ENCODE data around the gene ARID4B. TPM values are rescaled to one million over a fixed set of nuclear protein-coding genes. Genes with fewer than 3 reads are reported as not detected.

The ARID4B gene
- total RNA-seq, 2 experiments from 2014 or later: 28.7 to 44.9 TPM

- Histone ChIP-seq H3K79me2 (ENCODE audit: insufficient read depth, low read depth, low read length) (no peaks in the 10 kb centered on the region), H3K4me2 (ENCODE audit: low read length) (no peak overlapping the region), H3K9me2 (ENCODE audit: insufficient read depth, low read length) (no peaks in the 10 kb centered on the region), H3K36me3 (ENCODE audit: insufficient read depth, low read length) (peaks cover 67% of the 10 kb centered on the region), H2AFZ (ENCODE audit: low read length) (no peak overlapping the region), H4K20me1 (ENCODE audit: insufficient read depth, low read length) (no peaks in the 10 kb centered on the region), H3K4me3 (ENCODE audit: low read depth, low read length, poor library complexity, severe bottlenecking) (no peak overlapping the region), H3K9me3 (ENCODE audit: low read length) (no peaks in the 10 kb centered on the region), H3K4me1 (ENCODE audit: insufficient read depth, low read length, poor library complexity, severe bottlenecking) (no peaks in the 10 kb centered on the region), H3K27ac (ENCODE audit: low read depth, low read length, poor library complexity, severe bottlenecking) (no peak overlapping the region)
- ChIA-PET POLR2A (interaction anchor here (0.7 to 1.0 kb wide), 6 partner anchors 9 to 1543 kb away, joined by 3 to 5 read pairs (median 3); no protein-coding TSS in a partner anchor), CTCF (ENCODE audit: unreplicated experiment) (no interaction called here)
- TF ChIP-seq CTCF (conservative IDR thresholded peaks at IDR 0.05; ENCODE audit: low read length): no peak
- TF ChIP-seq EZH2phosphoT487 (IDR thresholded peaks at IDR 0.05; ENCODE audit: borderline replicate concordance, low read depth, low read length): no peak
- no peak for DNase-seq (ENCODE audit: low spot score)
- BruUV-seq (replicated peaks): no TSS peak
- intact Hi-C loops (cut with micrococcal nuclease; ENCODE audit: unreplicated experiment): no loop called here
These were observed 101.0 kb downstream of the ARID4B start for GRCh38 chr1:235226933-235227332.

DNA sequence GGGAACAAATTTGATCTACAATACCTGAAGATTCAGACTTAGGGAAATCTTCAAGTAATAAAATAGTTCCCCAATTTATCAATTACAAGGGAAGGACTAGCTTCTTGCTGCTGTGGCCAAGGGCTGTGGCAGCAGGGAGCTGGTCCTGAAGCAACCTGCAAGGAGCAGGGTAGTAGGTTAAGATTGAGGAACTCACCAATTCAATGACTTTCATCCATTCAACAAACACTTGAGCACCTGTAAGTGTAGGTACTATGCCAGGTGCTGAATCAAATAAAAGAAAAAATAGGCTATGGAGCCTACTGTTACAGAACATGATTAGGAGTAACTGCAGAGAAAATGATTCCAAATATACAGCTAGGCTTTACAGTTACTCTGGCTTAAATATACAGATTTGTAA lies 102.7 kb downstream of the ARID4B start:
- POLR2A ChIA-PET: interaction anchor here (0.5 to 1.5 kb wide), 6 partner anchors 9 to 247 kb away, joined by 3 to 5 read pairs (median 3); no protein-coding TSS in a partner anchor
- no TSS peak for BruUV-seq (replicated peaks)
- no peak overlapping the region for H3K27ac ChIP-seq (ENCODE audit: low read depth, low read length, poor library complexity, severe bottlenecking)
- H3K36me3 ChIP-seq (ENCODE audit: insufficient read depth, low read length): peaks cover 76% of the 10 kb centered on the region
- no peaks in the 10 kb centered on the region for H3K4me1 ChIP-seq (ENCODE audit: insufficient read depth, low read length, poor library complexity, severe bottlenecking)
- TF ChIP-seq CTCF (conservative IDR thresholded peaks at IDR 0.05; ENCODE audit: low read length): no peak
- CTCF ChIA-PET (ENCODE audit: unreplicated experiment): no interaction called here
- no peak for DNase-seq (ENCODE audit: low spot score)
- no peak overlapping the region for H3K4me2 ChIP-seq (ENCODE audit: low read length)
- no peaks in the 10 kb centered on the region for H3K9me3 ChIP-seq (ENCODE audit: low read length)
- H3K4me3 ChIP-seq (ENCODE audit: low read depth, low read length, poor library complexity, severe bottlenecking): no peak overlapping the region
- H3K9me2 ChIP-seq (ENCODE audit: insufficient read depth, low read length): no peaks in the 10 kb centered on the region
- intact Hi-C loops (cut with micrococcal nuclease; ENCODE audit: unreplicated experiment): no loop called here
- H2AFZ ChIP-seq (ENCODE audit: low read length): no peak overlapping the region
- no peaks in the 10 kb centered on the region for H4K20me1 ChIP-seq (ENCODE audit: insufficient read depth, low read length)
- H3K79me2 ChIP-seq (ENCODE audit: insufficient read depth, low read depth, low read length): no peaks in the 10 kb centered on the region

DNA sequence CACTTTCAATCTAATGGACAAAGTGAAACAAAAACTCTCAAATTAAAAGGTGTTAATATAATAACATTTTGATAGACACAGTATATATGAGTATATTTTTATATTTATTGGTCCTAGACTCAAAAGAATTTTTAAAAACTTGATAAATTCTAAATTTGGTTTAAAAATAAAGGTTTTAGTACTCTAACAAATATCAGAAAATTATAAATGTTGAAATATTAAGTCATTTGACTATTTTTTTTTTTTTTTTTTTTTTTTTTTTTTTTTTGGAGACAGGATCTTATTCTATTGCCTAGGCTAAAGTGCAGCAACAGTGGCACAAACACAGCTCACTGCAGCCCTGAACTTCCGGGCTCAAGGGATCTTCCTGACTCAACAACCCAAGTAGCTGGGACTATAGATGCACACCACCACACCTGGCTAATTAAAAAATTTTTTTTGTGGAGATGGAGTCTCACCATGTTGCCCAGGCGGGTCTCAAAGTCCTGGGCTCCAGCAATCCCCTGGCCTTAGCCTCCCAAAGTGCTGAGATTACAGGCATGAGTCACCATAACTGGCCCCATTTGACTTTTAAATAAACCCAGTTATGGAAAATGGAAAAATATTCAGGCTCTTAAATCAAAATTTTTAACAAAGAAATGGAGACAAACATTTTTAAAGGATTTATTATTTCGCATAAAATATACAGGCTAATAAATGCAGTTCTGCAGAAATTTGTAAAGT lies 106.2 kb downstream of the ARID4B start:
- Histone ChIP-seq H3K4me1 (ENCODE audit: insufficient read depth, low read length, poor library complexity, severe bottlenecking) (no peaks in the 10 kb centered on the region), H3K27ac (ENCODE audit: low read depth, low read length, poor library complexity, severe bottlenecking) (no peak overlapping the region), H3K79me2 (ENCODE audit: insufficient read depth, low read depth, low read length) (peaks cover 2% of the 10 kb centered on the region; the same call in 1 of the 2 replicates), H3K4me3 (ENCODE audit: low read depth, low read length, poor library complexity, severe bottlenecking) (no peak overlapping the region), H3K4me2 (ENCODE audit: low read length) (no peak overlapping the region), H3K36me3 (ENCODE audit: insufficient read depth, low read length) (peaks cover 69% of the 10 kb centered on the region), H4K20me1 (ENCODE audit: insufficient read depth, low read length) (no peaks in the 10 kb centered on the region), H2AFZ (ENCODE audit: low read length) (no peak overlapping the region), H3K9me2 (ENCODE audit: insufficient read depth, low read length) (no peaks in the 10 kb centered on the region), H3K9me3 (ENCODE audit: low read length) (no peaks in the 10 kb centered on the region)
- DNase-seq (ENCODE audit: low spot score): no peak
- intact Hi-C loops (cut with micrococcal nuclease; ENCODE audit: unreplicated experiment): no loop called here
- POLR2A ChIA-PET: interaction anchor here (0.6 kb wide), 1 partner anchor 151 kb away, joined by 4 read pairs; no protein-coding TSS in a partner anchor
- TF ChIP-seq CTCF (conservative IDR thresholded peaks at IDR 0.05; ENCODE audit: low read length) (no peak), EZH2phosphoT487 (IDR thresholded peaks at IDR 0.05; ENCODE audit: borderline replicate concordance, low read depth, low read length) (no peak)
- BruUV-seq (replicated peaks): no TSS peak
- CTCF ChIA-PET (ENCODE audit: unreplicated experiment): no interaction called here
